ENCODE data around the gene APOBEC2. TPM values are rescaled to one million over a fixed set of nuclear protein-coding genes. Genes with fewer than 3 reads are reported as not detected.

The APOBEC2 gene
- total RNA-seq, 1 experiment from 2014 or later = not detected

Other genes starting within 250 kb of the APOBEC2 start
- 2.2 TPM for gene UNC5CL, start 14.0 kb upstream of the APOBEC2 start, total RNA-seq (2021; ENCODE audit: unreplicated experiment)
- gene TSPO2, start 10.7 kb upstream of the APOBEC2 start, total RNA-seq (2021; ENCODE audit: unreplicated experiment) = not detected
- 28.7 TPM for gene OARD1, start 19.2 kb downstream of the APOBEC2 start, total RNA-seq (2021; ENCODE audit: unreplicated experiment)
- 28.7 TPM for gene NFYA, start 19.8 kb downstream of the APOBEC2 start, total RNA-seq (2021; ENCODE audit: unreplicated experiment)
- gene TREML1, start 101.1 kb downstream of the APOBEC2 start, total RNA-seq (2021; ENCODE audit: unreplicated experiment) = not detected
- not detected for gene TREM2, start 109.9 kb downstream of the APOBEC2 start, total RNA-seq (2021; ENCODE audit: unreplicated experiment)
- gene TREML2, start 147.9 kb downstream of the APOBEC2 start, total RNA-seq (2021; ENCODE audit: unreplicated experiment) = not detected
- not detected for gene TREML4, start 175.1 kb downstream of the APOBEC2 start, total RNA-seq (2021; ENCODE audit: unreplicated experiment)
- gene TREM1, start 233.5 kb downstream of the APOBEC2 start, total RNA-seq (2021; ENCODE audit: unreplicated experiment) = 0.22 TPM